IMR-90 (cell line): ENCODE data around the gene C5. TPM values are rescaled to one million over a fixed set of nuclear protein-coding genes. Genes with fewer than 3 reads are reported as not detected.

Source experiments
- ATAC-seq: fragments of 200-7000 bp; cut with Tn5 transposase; 2 replicates; pipeline ENCODE4 v1.9.1; 2020; ENCODE audit warnings: low read depth, mild to moderate bottlenecking, moderate library complexity
- BruUV-seq: library from RNA; stranded (reverse); fragments of 400-500 nt; replicated peaks from 2 replicates; lab custom pipeline; 2021; lab: Mats Ljungman, UMichigan
- CTCF ChIA-PET: fragments of 300-600 bp; formaldehyde crosslinking; extraction: SDS; loops from one replicate; lab custom pipeline; 2021; ENCODE audit warnings: antibody characterized with exemption; lab: Yijun Ruan, JAX
- POLR2A ChIA-PET: fragments of 300-600 bp; sonication (Branson Sonifier 250); formaldehyde crosslinking; loops from one replicate; lab custom pipeline; 2022; ENCODE audit warnings: antibody characterized with exemption; ENCODE audit not compliant: unreplicated experiment; lab: Charles Lee
- DNase-seq: peaks from one replicate; pipeline ENCODE4 v3.0.0; 2013
- H2AFZ ChIP-seq: replicated peaks from 2 replicates; pipeline ENCODE3; 2013; ENCODE audit warnings: low read length, mild to moderate bottlenecking; ENCODE audit not compliant: poor library complexity
- H2AK5ac ChIP-seq: 2 replicates; pipeline ENCODE4 v1.6.1; 2013; ENCODE audit warnings: low read depth, low read length, inconsistent platforms
- H2AK9ac ChIP-seq: replicated peaks from 2 replicates; pipeline ENCODE3; 2013; ENCODE audit warnings: mild to moderate bottlenecking, low read depth, low read length, moderate library complexity; ENCODE audit not compliant: poor library complexity
- H2BK120ac ChIP-seq: 2 replicates; pipeline ENCODE4 v1.6.1; 2013; ENCODE audit warnings: low read depth, low read length, inconsistent platforms
- H2BK15ac ChIP-seq: 3 replicates; pipeline ENCODE4 v1.6.1; 2013; ENCODE audit warnings: low read depth, low read length, inconsistent platforms
- H2BK20ac ChIP-seq: 2 replicates; pipeline ENCODE4 v1.6.1; 2013; ENCODE audit warnings: low read depth, mild to moderate bottlenecking, inconsistent platforms, low read length, moderate library complexity
- H2BK5ac ChIP-seq: 2 replicates; pipeline ENCODE4 v1.6.1; 2013; ENCODE audit warnings: mild to moderate bottlenecking, low read depth, low read length, inconsistent platforms; ENCODE audit not compliant: poor library complexity, severe bottlenecking
- H3K14ac ChIP-seq: replicated peaks from 2 replicates; pipeline ENCODE4 v1.6.1; 2013; ENCODE audit warnings: low read depth, low read length, inconsistent platforms
- H3K18ac ChIP-seq: 2 replicates; pipeline ENCODE4 v1.6.1; 2013; ENCODE audit warnings: low read depth, low read length, control low read depth
- H3K23ac ChIP-seq: 2 replicates; pipeline ENCODE4 v1.6.1; 2013; ENCODE audit warnings: low read depth, low read length, inconsistent platforms
- H3K27ac ChIP-seq: 2 replicates; pipeline ENCODE4 v1.5.1; 2013; ENCODE audit warnings: mild to moderate bottlenecking, control low read depth, low read length; ENCODE audit not compliant: insufficient read depth
- H3K27me3 ChIP-seq: 2 replicates; pipeline ENCODE4 v1.6.1; 2013; ENCODE audit warnings: low read length; ENCODE audit not compliant: control insufficient read depth, insufficient read depth
- H3K36me3 ChIP-seq: 2 replicates; pipeline ENCODE4 v1.6.1; 2013; ENCODE audit warnings: low read length, mixed read lengths; ENCODE audit not compliant: control insufficient read depth, insufficient read depth
- H3K4ac ChIP-seq: 2 replicates; pipeline ENCODE4 v1.6.1; 2013; ENCODE audit warnings: low read depth, low read length, inconsistent platforms
- H3K4me1 ChIP-seq: 2 replicates; pipeline ENCODE4 v1.6.1; 2013; ENCODE audit warnings: low read length, mixed read lengths; ENCODE audit not compliant: control insufficient read depth, insufficient read depth
- H3K4me2 ChIP-seq: 2 replicates; pipeline ENCODE4 v1.6.1; 2013; ENCODE audit warnings: low read depth, mild to moderate bottlenecking, control low read depth, low read length, moderate library complexity
- H3K4me3 ChIP-seq: 2 replicates; pipeline ENCODE4 v1.5.1; 2013; ENCODE audit warnings: low read depth, mild to moderate bottlenecking, control low read depth, low read length, moderate library complexity; ENCODE audit not compliant: insufficient read depth
- H3K56ac ChIP-seq: 2 replicates; pipeline ENCODE4 v1.6.1; 2013; ENCODE audit warnings: low read length, inconsistent platforms; ENCODE audit not compliant: insufficient read depth; ENCODE audit errors: extremely low read depth
- H3K79me1 ChIP-seq, 2 experiments: 2 replicates each; pipeline ENCODE4 v1.6.1; 2013; ENCODE audit warnings: low read length in 2 of 2, inconsistent platforms in 1 of 2, low read depth in 1 of 2
- H3K9ac ChIP-seq: 2 replicates; pipeline ENCODE4 v1.6.1; 2013; ENCODE audit warnings: low read depth, low read length, control low read depth
- H3K9me1 ChIP-seq: 2 replicates; pipeline ENCODE4 v1.6.1; 2013; ENCODE audit warnings: low read length, inconsistent platforms; ENCODE audit not compliant: insufficient read depth
- H3K9me3 ChIP-seq: 2 replicates; pipeline ENCODE4 v1.6.1; 2013; ENCODE audit warnings: low read length; ENCODE audit not compliant: control insufficient read depth, insufficient read depth
- H4K20me1 ChIP-seq: 2 replicates; pipeline ENCODE4 v1.6.1; 2013; ENCODE audit warnings: low read length, inconsistent platforms; ENCODE audit not compliant: insufficient read depth
- H4K5ac ChIP-seq: 2 replicates; pipeline ENCODE4 v1.6.1; 2013; ENCODE audit warnings: mild to moderate bottlenecking, low read depth, low read length, control low read depth
- H4K8ac ChIP-seq, 2 experiments: 2 replicates each; pipeline ENCODE4 v1.6.1; 2013; ENCODE audit warnings: low read depth in 2 of 2, low read length in 2 of 2, control low read depth in 1 of 2, inconsistent platforms in 1 of 2
- H4K91ac ChIP-seq: 2 replicates; pipeline ENCODE4 v1.6.1; 2013; ENCODE audit warnings: low read depth, low read length, inconsistent platforms; ENCODE audit not compliant: insufficient read depth
- CEBPB ChIP-seq: IDR thresholded peaks from 2 replicates; pipeline ENCODE4 v1.6.1; 2012; ENCODE audit warnings: low read depth, low read length, improper control_type of control experiment
- CHD1 ChIP-seq: IDR thresholded peaks from 2 replicates; pipeline ENCODE4 v1.6.1; 2012; ENCODE audit warnings: low read depth, low read length, improper control_type of control experiment
- MAZ ChIP-seq: IDR thresholded peaks from 2 replicates; pipeline ENCODE4 v1.6.1; 2012; ENCODE audit warnings: low read depth, mild to moderate bottlenecking, low read length, improper control_type of control experiment, moderate library complexity, borderline replicate concordance
- RFX5 ChIP-seq: IDR thresholded peaks from 2 replicates; pipeline ENCODE4 v1.8.0; 2012; ENCODE audit warnings: low read depth, mild to moderate bottlenecking, low read length, moderate library complexity
- WGBS, 2 experiments: methylation state at CpG; one replicate each; pipeline versions ENCODE4 v1.1.5 to v1.1.7; 2013; ENCODE audit warnings: missing lambda C conversion rate in 2 of 2; ENCODE audit not compliant: insufficient read length in 1 of 2; ENCODE audit errors: extremely low coverage in 2 of 2; 5-methylcytosine and 5-hydroxymethylcytosine counted together
- dilution Hi-C: fragments of 300-500 bp; cut with HindIII; formaldehyde crosslinking; loops from one replicate; pipeline ENCODE4 v1.14.3; 2018; ENCODE audit warnings: low sequenced_read_pairs; ENCODE audit not compliant: unreplicated experiment
- in situ Hi-C: fragments of 300-500 bp; cut with MboI; formaldehyde crosslinking; loops from 3 replicates; pipeline ENCODE4 v1.14.3; 2019; ENCODE audit warnings: low sequenced_read_pairs, inconsistent platforms, mixed read lengths
- intact Hi-C: fragments of 100-400 bp; cut with micrococcal nuclease; formaldehyde crosslinking; loops from 2 replicates; pipeline ENCODE4 v1.10.0; 2022
- polyA plus RNA-seq, 3 experiments: library from polyadenylated mRNA; depleted of rRNA; stranded (reverse); fragments of >200 nt; gene quantifications; 2 replicates each; pipeline ENCODE4 v1.2.3, GENCODE V29; 2012; ENCODE audit warnings: low replicate concordance in 1 of 3
- total RNA-seq: library from RNA; depleted of rRNA; stranded (reverse); fragments of >200 nt; gene quantifications from 2 replicates; pipeline ENCODE4 v1.2.3, GENCODE V29; 2012
- TF ChIP-seq, protein P1 (sequence below): fragments of 150-350 bp; IDR thresholded peaks from 2 replicates; pipeline ENCODE4 v1.6.1; 2016; ENCODE audit warnings: low read depth, mild to moderate bottlenecking, low read length, moderate library complexity, borderline replicate concordance
- TF ChIP-seq, protein P2 (sequence below): conservative IDR thresholded peaks from 2 replicates; pipeline ENCODE4 v1.5.1; 2012; ENCODE audit warnings: mild to moderate bottlenecking, low read depth, low read length, improper control_type of control experiment

Gene C5
- total and polyA plus RNA-seq, 2 of the 4 experiments (the other 2 are of a cell fraction): 1.5 to 2.3 TPM

DNA sequence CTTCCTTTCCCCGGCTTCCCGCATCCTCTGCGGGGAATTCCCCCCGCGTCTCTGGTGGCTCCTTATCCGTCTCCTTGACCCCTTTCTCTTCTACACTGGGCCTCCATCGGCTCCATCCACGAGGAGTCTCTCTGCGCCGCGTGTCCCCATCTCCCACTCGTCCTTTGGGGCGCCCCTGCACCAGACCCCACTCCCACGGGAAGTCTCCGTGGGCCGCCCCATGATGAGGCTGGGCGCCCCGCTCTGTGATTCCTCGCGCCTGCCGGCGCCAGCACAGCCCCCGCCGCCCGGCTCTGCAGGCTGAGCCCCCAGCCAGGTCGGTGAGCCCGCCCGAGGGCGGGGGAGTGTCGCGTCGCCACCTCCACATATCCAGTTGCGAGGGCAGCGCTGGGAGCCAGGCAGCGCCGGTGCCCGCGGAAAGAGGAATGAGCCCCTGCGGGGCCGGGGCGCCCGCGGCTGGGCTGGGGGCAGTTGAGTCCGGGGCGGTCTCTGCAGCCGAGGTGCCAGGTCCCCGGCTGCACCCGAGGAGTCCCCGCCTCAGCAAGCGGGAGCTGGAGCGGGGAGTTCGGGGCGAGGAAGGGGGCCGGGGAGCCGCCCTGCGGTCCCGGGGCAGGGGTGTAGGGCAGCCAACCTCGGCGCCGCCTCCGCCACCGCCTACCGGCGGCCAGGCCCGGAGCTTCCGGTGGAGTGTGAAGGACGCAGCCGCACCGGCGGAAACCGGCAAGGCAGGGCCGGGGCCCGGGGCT, 121.4 kb downstream of the C5 start (continued):
- TF ChIP-seq, protein P1, sequence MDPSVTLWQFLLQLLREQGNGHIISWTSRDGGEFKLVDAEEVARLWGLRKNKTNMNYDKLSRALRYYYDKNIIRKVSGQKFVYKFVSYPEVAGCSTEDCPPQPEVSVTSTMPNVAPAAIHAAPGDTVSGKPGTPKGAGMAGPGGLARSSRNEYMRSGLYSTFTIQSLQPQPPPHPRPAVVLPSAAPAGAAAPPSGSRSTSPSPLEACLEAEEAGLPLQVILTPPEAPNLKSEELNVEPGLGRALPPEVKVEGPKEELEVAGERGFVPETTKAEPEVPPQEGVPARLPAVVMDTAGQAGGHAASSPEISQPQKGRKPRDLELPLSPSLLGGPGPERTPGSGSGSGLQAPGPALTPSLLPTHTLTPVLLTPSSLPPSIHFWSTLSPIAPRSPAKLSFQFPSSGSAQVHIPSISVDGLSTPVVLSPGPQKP: no peak
- TF ChIP-seq RFX5: no peak

DNA sequence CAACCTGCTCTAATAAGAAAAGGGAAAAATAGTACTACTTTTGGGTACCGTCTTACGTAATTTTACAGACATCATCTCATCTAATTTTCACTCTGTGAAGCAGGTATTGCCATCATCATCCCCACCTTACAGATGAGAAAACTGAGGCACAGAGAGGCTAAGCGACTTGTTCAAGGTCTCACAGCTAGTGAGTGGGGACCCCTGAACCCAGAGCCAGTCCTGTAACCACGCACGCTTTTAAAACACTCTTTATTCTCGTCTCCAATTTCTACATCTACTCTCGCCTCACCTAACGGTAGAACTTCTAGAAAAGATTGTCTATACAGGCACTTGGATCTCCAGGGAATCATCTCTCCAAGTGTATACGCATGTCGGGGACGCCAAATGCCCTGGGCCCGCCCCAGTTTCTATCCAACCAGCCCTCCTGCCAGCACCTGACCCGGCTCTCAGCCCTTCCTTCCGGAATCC, 122.0 kb downstream of the C5 start:
- Histone ChIP-seq H3K14ac (no peak overlapping the region), H2BK15ac (no peak overlapping the region), H3K4me3 (no peak overlapping the region), H3K9ac (no peak overlapping the region), H3K79me1 (peaks cover 0 to 38% of the 10 kb centered on the region in 2 experiments; a peak in 2 of 4 replicates), H3K27me3 (no peaks in the 10 kb centered on the region), H3K4me1 (peaks cover 23% of the 10 kb centered on the region), H3K23ac (peak overlapping the region; percentile 36; the same call in 1 of the 2 replicates), H3K18ac (no peak overlapping the region), H2AK9ac (no peak overlapping the region), H3K56ac (no peak overlapping the region), H4K5ac (no peak overlapping the region), H3K9me3 (no peaks in the 10 kb centered on the region), H2BK5ac (no peak overlapping the region), H3K4ac (peak overlapping the region; percentile 20; the same call in 1 of the 2 replicates), H3K9me1 (peaks cover 38% of the 10 kb centered on the region), H3K36me3 (no peaks in the 10 kb centered on the region), H4K20me1 (no peaks in the 10 kb centered on the region), H4K91ac (peak overlapping the region; percentile 31; the same call in 1 of the 2 replicates), H2BK120ac (peak overlapping the region; percentile 26), H2AFZ (peak overlapping the region; percentile 96), H3K4me2 (no peak overlapping the region), H4K8ac (peak overlapping the region; percentile 92 to 98; a peak in 1 of 4 replicates), H3K27ac (no peak overlapping the region), H2AK5ac (peak overlapping the region; percentile 37), H2BK20ac (no peak overlapping the region)
- ATAC-seq (no peak), DNase-seq (no peak)
- dilution Hi-C loops: no loop called here
- TF ChIP-seq MAZ: no peak
- TF ChIP-seq, protein P2, sequence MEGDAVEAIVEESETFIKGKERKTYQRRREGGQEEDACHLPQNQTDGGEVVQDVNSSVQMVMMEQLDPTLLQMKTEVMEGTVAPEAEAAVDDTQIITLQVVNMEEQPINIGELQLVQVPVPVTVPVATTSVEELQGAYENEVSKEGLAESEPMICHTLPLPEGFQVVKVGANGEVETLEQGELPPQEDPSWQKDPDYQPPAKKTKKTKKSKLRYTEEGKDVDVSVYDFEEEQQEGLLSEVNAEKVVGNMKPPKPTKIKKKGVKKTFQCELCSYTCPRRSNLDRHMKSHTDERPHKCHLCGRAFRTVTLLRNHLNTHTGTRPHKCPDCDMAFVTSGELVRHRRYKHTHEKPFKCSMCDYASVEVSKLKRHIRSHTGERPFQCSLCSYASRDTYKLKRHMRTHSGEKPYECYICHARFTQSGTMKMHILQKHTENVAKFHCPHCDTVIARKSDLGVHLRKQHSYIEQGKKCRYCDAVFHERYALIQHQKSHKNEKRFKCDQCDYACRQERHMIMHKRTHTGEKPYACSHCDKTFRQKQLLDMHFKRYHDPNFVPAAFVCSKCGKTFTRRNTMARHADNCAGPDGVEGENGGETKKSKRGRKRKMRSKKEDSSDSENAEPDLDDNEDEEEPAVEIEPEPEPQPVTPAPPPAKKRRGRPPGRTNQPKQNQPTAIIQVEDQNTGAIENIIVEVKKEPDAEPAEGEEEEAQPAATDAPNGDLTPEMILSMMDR: no peak
- 0 out of 2 replicates have a peak, but pooled peaks have one; percentile 20 for TF ChIP-seq CEBPB
- TF ChIP-seq, protein P1: no peak
- TF ChIP-seq CHD1: no peak
- no TSS peak for BruUV-seq
- ChIA-PET POLR2A (no interaction called here), CTCF (no interaction called here)
- WGBS, 2 experiments: 88 to 100% methylated on average over 4 to 10 of the region's 14 CpGs
- in situ Hi-C loops: no loop called here
- intact Hi-C loops: no loop called here
